Stimulated activated naive CD8-positive, alpha-beta T cell treated with anti-CD3 and anti-CD28 coated beads, Interleukin-15, Interleukin-2, amounts not matched to agents 100 U/mL and 50 U/mL, for 24 hours (primary cell): ENCODE data around the gene ARHGEF28.

Experiments used
- ATAC-seq: fragments of 150-1000 bp; cut with Tn5 transposase; one replicate; pipeline ENCODE4 v1.10.0; 2021
- DNase-seq: peaks from one replicate; pipeline ENCODE4 v3.0.0; 2021

The ARHGEF28 gene

DNA sequence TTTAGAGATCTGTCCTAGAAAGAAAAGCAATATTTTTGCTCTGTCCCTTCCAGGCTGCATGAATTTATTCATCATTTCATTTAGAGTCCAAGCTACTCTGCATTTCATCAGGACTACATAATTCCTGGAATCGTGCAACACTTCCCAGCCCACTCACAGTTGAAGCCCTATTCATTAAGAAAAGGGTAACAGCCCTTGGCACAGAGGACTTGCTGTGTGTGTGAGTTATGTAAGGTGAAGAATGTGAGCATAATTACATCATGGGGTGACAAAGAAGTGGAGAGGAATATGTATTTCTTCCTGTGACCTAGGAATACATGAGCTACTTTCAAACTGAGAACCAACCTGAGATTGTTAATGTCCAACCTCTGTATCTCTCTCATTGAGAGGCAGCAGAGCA, 317.4 kb downstream of the ARHGEF28 start:
- ATAC-seq, result no peak
- DNase-seq, result no peak

DNA sequence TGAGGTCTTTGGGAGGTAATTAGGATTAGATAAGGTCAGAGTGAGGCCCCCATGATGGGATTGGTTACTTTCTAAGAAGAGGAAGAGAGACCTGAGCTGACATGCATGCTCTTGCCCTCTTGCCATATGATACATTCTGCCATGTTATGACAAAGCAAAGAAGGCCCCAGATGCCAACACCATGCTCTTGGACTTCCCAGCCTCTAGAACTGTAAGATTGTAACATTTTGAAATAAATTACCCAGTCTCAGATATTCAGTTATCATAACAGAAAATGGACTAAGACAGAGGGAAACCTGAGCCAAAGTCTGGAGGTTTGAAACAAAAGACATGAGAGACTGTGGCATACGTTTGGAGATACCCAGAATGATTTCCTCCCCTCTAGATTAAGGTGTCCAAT, 318.6 kb downstream of the ARHGEF28 start:
- DNase-seq (no peak), ATAC-seq (no peak)

- DNase-seq (peak; percentile 23), ATAC-seq (no peak)
Observed at GRCh38 chr5:73945505-73945904, 319.5 kb downstream of the ARHGEF28 start.

DNA sequence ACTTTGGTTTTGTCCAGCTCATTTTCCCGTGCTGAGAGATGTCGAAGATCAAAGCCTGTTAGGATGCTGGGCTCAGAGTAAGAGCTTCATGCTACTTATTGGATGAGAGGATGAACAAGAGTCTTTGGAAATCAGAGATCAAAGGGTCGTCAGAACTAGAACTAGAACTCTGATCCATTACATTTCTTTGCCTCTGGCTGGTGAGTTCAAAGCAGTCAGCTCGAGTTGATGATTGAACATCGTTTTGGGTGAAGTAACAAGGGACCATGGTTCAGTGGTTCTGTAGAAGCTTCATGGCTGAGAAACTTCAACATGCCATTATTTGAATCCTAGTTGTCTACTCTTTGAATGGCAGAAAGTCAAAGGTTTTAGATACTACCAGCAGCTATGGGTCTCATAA, 320.3 kb downstream of the ARHGEF28 start:
- ATAC-seq (no peak), DNase-seq (no peak)

DNA sequence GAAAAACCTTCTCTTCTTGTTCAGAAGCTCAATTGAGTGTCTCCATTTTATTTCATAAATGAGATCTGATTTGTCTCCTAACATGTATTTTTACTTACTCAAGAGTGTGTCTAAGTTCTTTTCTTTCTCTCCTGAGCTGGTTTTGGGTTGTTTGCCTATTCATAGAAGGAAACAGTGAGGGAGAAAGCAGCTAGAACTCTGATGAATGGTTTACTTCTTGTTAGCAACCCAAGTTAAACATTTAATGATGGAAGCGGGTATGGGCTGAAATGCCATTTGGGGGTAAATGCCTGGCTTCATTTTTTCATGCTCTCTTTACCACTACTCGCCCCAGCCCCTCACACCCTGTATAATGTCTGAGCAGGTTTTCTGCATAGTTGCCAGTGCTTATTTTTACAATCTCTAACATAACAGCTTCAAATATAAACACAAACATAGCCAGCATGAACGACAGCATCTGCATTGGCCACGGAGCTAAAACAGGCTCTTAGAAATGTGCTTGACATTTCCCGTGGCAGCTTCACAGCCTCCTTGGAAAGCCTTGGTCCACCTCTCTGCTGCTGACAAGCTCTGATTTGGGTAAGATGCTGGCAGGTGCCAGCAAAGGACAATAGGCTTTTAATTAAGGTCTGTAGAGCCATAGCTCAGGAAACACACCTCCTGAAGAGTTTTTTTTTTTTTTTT, 321.1 kb downstream of the ARHGEF28 start:
- DNase-seq (no peak), ATAC-seq (no peak)

DNA sequence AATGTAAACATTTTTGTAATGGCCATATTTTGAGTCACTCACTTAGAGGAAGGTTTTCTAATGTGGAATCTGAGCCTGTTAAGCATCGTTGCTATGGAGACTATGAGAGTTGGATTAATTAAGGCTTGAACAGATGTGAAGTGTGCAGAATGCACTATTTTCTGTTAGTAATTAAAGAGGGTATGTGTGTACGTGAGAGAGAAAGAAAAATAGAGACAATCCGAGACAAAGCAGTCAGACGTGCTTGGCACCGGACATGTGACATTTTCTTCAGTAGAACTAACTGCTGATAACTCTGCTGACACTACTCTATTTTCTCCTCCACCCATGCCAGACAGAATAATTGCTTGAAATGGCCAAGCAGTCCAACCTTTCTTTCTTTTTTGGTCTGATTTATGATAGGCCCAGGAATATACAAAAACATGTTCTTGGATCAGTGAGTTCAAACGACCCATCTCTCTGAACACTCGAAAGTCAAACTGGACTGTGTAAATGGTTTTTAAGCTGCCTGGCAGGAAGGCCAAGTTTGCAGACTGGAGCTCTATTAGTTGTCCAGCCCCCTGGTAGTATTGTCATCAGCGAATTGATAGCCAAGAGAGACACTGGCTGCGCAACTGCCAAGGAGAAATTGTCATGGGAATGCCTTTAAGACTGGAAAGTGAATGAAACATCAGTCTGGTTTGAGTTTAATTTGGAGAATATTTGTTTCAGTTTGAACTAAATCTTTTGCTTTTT, 322.1 kb downstream of the ARHGEF28 start:
- DNase-seq (no peak), ATAC-seq (no peak)

- DNase-seq, result no peak
- no peak for ATAC-seq
Observed at GRCh38 chr5:73948720-73949119, 322.7 kb downstream of the ARHGEF28 start.

DNA sequence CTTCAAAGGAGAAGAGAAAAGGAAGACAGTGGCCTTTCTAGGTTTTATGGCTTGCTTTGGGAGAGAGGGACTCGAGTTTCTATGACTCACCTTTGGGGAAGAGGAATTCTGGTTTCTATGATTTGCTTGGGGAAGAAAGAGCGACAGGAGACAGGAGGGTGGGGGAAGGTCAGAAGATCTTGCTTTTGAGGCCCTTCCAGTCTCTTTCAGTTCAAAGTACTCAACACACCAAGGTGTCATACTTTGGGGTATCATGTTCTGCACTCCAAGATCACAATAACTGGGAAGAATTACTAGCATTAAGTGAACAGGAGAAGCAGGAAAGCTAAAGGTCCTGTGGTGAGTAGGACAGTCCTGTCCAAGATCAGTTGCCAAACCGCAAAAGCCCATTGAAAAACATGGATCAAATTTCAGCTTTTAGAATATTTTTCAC, 324.5 kb downstream of the ARHGEF28 start:
- DNase-seq (no peak), ATAC-seq (no peak)

- no peak for ATAC-seq
Observed at GRCh38 chr5:73950912-73951430, 325.0 kb downstream of the ARHGEF28 start.

DNA sequence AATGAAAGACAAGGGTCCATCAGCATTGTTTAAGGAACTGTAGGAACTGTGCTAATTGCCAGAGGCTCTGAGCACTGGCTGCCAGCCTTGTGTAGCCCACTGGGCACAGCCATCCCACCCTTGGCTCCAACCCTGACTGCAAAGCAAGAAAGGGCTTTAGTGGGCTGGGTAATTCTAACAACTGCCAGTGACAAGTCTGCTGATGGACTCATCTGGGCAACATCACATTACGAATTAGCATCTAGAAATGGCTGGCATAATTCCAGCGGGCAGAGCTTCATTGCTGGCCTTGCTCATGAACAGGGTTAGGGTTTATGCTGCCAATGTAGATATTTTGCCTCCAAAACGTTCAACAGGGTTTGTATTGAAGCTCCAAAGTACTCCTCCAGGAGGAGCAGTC, 326.9 kb downstream of the ARHGEF28 start:
- no peak for DNase-seq
- no peak for ATAC-seq

More at GRCh38 chr5:73950912-73951430, 325.0 kb downstream of the ARHGEF28 start:
- DNase-seq, result no peak

DNA sequence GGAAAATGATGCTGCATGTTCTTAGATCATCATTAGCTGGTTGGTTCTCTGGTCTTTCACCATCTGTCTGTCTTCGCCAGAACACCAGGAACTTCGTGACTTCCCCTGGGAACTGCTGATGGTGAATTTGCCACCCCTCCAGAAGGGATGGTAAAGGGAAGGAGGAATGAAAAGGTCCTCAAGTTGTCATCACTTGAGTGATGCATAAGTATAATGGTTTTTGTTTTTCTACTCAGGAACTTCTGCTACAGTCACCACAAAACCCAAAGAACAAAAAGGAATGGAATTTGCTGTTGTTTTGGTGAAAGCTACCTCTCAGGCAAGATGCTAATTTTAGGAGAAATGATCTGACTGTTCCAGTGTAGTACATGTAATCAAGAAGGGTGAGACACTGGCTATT, 328.4 kb downstream of the ARHGEF28 start:
- ATAC-seq (no peak), DNase-seq (no peak)

DNA sequence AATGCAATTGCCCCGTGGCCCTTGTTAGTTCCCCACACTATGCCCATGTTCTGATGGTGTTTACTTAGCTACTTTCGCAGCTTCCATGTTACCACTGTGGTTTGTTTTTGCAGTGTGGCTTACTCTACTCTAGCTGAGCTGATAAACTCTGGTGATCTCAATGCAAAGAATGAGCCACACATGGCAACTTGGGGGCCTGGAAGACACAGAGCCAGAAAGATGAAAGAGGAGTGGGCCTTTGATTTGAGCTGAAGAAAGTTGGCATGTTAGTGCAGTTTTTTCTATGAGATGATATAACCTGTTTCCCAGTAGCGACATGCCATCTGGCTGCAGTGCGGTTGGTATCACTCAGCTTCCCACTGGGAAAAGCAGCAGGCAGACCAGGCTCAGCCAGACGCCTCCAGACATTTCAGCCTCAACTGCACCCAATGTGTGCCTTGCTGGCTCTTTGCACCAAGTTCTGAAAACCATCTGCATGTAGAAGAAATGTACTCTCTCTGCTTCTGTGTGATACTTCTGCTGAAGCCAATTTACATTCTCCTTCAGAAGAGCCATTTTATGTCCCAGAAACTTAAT, 329.4 kb downstream of the ARHGEF28 start:
- DNase-seq (no peak), ATAC-seq (no peak)

DNA sequence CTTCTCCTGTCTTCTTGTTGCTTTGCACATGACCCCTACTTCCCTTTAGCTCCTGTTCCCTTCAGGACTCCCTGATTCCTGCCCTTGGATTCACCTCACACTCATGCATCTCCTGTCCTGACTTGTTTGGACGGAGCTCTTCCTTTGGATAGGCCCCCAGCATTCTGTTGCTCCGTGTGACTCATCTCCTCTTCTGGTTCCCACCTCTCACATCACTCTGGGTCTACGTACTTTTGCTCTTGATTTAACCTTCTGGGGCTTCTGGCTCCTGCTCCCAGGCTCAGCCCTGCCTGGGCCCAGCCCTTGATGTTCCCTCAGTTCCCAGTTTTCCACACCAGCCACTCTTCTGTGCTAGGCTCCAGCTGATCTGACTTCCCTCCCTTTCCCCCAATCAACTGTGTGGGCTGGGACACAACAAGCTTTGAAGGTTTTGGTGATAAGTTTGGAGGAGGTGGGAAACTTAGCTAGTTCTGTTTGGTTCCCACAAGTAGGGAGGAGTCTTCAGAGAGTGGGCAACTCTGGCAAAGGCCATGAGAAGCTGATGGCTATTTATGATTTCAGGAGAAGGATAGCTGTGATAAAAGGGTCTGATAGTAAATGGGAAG, 331.5 kb downstream of the ARHGEF28 start:
- no peak for ATAC-seq

GRCh38 chr5:73958037-73958436, 332.0 kb downstream of the ARHGEF28 start:
- DNase-seq, result no peak
- ATAC-seq, result no peak

More for the DNA sequence above, 331.5 kb downstream of the ARHGEF28 start:
- no peak for DNase-seq

DNA sequence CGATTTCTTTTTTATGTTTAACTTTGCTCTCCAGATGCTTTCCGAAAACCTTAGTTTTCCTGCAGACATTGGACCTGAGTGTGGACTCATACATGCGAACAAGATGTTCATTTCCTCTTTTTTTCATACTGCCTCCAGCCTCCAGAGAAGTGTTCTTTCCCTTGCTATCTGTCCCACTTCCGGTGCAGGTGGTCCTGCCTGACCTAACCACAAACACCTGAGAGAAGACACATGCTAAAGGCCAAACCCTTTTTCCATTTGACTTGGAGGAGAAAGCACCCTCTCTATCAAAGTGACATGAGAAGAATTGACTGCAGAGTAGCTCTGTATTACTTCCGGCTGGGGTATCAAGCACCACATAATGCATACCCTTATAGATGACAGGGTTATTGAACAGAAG, 334.0 kb downstream of the ARHGEF28 start:
- no peak for ATAC-seq
- no peak for DNase-seq

- ATAC-seq (no peak), DNase-seq (no peak)
Observed at GRCh38 chr5:73960426-73960825, 334.4 kb downstream of the ARHGEF28 start.

- no peak for ATAC-seq
- DNase-seq, result no peak
Observed at GRCh38 chr5:73962801-73963425, 336.9 kb downstream of the ARHGEF28 start.

GRCh38 chr5:73964352-73964865, 338.4 kb downstream of the ARHGEF28 start:
- DNase-seq, result no peak
- ATAC-seq, result no peak

- ATAC-seq (no peak), DNase-seq (no peak)
Observed at GRCh38 chr5:73966451-73966850, 340.5 kb downstream of the ARHGEF28 start.

DNA sequence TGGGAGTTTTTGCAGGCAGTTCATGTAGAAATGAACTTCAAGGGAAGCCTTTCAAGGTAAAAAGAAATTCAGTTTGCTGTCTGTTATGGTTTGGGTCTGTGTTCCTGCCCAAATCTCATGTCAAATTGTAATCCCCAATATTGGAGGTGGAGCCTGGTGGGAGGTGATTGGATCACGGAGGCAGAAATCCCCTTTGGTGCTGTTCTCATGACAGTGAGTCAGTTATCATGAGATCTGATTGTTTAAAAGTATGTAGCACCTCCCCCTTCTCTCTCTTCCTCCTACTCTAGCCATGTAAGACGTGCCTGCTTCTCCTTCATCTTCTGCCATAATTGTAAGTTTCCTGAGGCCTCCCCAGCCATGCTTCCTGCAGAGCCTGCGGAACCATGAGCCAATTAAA, 341.4 kb downstream of the ARHGEF28 start:
- ATAC-seq (no peak), DNase-seq (no peak)

DNA sequence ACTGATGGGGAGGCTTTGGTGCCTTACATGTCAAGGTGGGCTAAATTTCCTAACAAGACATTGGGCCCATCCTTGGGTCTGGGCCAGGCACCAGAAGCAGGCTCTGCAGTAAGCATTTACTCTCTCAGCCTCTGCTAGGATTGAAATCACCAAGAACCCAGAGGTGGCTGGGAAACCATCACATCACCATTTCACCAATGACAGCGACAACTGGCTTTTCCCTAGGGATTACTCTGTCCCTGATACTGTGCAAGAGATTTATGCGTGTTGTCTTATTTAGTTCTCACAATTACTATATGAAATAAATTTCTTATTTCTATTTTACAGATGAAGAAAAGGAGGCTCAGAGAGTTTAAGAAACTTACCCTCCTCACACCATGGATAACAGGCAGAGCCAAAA, 342.2 kb downstream of the ARHGEF28 start:
- no peak for ATAC-seq
- no peak for DNase-seq

- ATAC-seq, result no peak
- no peak for DNase-seq
Observed at GRCh38 chr5:73968729-73969128, 342.7 kb downstream of the ARHGEF28 start.
